Testis (tissue), 2 donors: ENCODE results near the gene HPSE2.

Source experiments
- POLR2A ChIP-seq: fragments of 450-650 bp; IDR thresholded peaks from one replicate; pipeline ENCODE4 v1.6.1; 2017; ENCODE audit warnings: antibody characterized with exemption, mild to moderate bottlenecking, moderate library complexity
- TF ChIP-seq, protein P1 (sequence below), 3 experiments: fragments of 450-650 bp in 2 of 3; fragments of 200-600 bp in 1 of 3; sonication (generic) in 1 of 3; IDR thresholded peaks; one replicate each; pipeline ENCODE4 v1.5.1; 2016 to 2019; ENCODE audit warnings: antibody characterized with exemption in 3 of 3, mild to moderate bottlenecking in 2 of 3, moderate library complexity in 1 of 3

- TF ChIP-seq, protein P1, sequence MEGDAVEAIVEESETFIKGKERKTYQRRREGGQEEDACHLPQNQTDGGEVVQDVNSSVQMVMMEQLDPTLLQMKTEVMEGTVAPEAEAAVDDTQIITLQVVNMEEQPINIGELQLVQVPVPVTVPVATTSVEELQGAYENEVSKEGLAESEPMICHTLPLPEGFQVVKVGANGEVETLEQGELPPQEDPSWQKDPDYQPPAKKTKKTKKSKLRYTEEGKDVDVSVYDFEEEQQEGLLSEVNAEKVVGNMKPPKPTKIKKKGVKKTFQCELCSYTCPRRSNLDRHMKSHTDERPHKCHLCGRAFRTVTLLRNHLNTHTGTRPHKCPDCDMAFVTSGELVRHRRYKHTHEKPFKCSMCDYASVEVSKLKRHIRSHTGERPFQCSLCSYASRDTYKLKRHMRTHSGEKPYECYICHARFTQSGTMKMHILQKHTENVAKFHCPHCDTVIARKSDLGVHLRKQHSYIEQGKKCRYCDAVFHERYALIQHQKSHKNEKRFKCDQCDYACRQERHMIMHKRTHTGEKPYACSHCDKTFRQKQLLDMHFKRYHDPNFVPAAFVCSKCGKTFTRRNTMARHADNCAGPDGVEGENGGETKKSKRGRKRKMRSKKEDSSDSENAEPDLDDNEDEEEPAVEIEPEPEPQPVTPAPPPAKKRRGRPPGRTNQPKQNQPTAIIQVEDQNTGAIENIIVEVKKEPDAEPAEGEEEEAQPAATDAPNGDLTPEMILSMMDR (IDR thresholded peaks at IDR 0.05) = no peak
- TF ChIP-seq POLR2A = no peak
Observed at GRCh38 chr10:98901441-98902110, 334.1 kb downstream of the HPSE2 start.
